Activated B cell treated with CpG ODN at 0.5 μM for 24 hours (primary cell): ENCODE results near the gene MACROD1. TPM values are rescaled to one million over a fixed set of nuclear protein-coding genes. Genes with fewer than 3 reads are reported as not detected.

Source experiments
- ATAC-seq: fragments of 200-7000 bp; cut with Tn5 transposase; one replicate; pipeline ENCODE4 v1.10.0; 2021; ENCODE audit warnings: low read depth, mild to moderate bottlenecking, moderate library complexity
- CTCF ChIA-PET: fragments of 350-600 bp; sonication (Branson Sonifier 250); formaldehyde crosslinking; loops from one replicate; lab custom pipeline; 2021; ENCODE audit warnings: antibody characterized with exemption; lab: Charles Lee
- POLR2A ChIA-PET: fragments of 350-600 bp; sonication (Branson Sonifier 250); formaldehyde crosslinking; loops from one replicate; lab custom pipeline; 2021; ENCODE audit warnings: antibody characterized with exemption; lab: Charles Lee
- DNase-seq: peaks from one replicate; pipeline ENCODE4 v3.0.0; 2022
- H3K27ac Mint-ChIP-seq: one replicate; pipeline ENCODE4 v1.8.0; 2020; ENCODE audit warnings: mixed read lengths
- H3K27me3 Mint-ChIP-seq: one replicate; pipeline ENCODE4 v1.8.0; 2021; ENCODE audit warnings: mixed read lengths
- H3K36me3 Mint-ChIP-seq: one replicate; pipeline ENCODE4 v1.8.0; 2021; ENCODE audit warnings: low read depth, mixed read lengths
- H3K4me1 Mint-ChIP-seq: one replicate; pipeline ENCODE4 v1.8.0; 2021; ENCODE audit warnings: mixed read lengths
- H3K4me3 Mint-ChIP-seq: one replicate; pipeline ENCODE4 v1.8.0; 2020; ENCODE audit warnings: mild to moderate bottlenecking, mixed read lengths
- H3K9me3 Mint-ChIP-seq: one replicate; pipeline ENCODE4 v1.8.0; 2020; ENCODE audit warnings: mixed read lengths
- intact Hi-C: fragments of 100-400 bp; cut with micrococcal nuclease; formaldehyde crosslinking; loops from one replicate; pipeline ENCODE4 v1.15.1; 2024
- total RNA-seq: library from RNA; stranded (reverse); gene quantifications from 2 replicates; pipeline ENCODE4 v1.2.3, GENCODE V29; 2022
- TF ChIP-seq, protein P1 (sequence below): fragments of 200-600 bp; IDR thresholded peaks from one replicate; pipeline ENCODE4 v1.8.0; 2022; ENCODE audit warnings: antibody characterized with exemption, mild to moderate bottlenecking

MACROD1 gene, protein sequence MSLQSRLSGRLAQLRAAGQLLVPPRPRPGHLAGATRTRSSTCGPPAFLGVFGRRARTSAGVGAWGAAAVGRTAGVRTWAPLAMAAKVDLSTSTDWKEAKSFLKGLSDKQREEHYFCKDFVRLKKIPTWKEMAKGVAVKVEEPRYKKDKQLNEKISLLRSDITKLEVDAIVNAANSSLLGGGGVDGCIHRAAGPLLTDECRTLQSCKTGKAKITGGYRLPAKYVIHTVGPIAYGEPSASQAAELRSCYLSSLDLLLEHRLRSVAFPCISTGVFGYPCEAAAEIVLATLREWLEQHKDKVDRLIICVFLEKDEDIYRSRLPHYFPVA
- total RNA-seq: 4.5 and 5.5 TPM in 2 replicates

DNA sequence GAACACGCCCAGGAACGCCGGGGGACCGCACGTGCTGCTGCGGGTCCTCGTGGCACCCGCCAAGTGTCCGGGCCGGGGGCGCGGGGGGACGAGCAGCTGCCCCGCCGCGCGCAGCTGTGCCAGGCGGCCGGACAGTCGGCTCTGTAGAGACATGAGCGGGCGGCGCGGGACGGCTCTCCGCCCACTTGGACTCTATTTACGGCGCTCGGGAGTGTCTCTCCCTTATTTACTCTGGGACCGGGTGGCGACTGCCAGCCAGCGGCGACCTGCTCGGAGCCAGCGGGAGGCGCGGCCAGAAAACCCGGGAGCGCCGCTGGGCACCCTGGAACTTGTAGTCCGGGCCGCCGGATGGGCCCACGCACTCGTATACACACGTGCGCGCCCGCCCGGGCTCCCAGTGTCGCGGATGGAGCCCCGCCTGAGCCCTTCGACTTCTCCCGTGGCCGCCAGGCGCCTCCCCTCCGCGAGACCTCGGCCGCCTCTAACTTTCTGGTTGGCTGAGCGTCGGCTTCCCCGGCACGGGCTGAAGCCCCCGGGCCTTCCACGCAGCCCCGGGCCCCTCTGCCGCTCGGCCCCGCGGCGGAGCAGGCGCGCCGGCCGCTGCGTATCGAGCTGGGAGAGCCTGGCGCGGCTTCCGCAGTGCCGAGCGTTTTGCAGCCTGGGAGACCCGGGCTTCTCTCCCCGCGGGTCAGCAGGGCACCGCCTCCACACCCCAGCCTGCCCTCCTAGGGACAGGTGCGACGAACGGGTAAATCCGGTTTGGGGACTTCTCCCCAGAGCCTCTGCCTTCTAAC is at the start of gene MACROD1:
Gene MACROD1 (minus strand): TSS at position 272 of the 794 bp plus-strand sequence. CDS start 119 bp downstream, at position 153.
- Mint-ChIP-seq H3K36me3 (no peaks in the 10 kb centered on the region), H3K4me3 (peak within 1 kb of the TSS; percentile 87), H3K27ac (peak within 1 kb of the TSS; percentile 61), H3K27me3 (no peaks in the 10 kb centered on the region), H3K4me1 (peaks cover 11% of the 10 kb centered on the region), H3K9me3 (no peaks in the 10 kb centered on the region)
- ATAC-seq (peak; percentile 89), DNase-seq (peak; percentile 67)
- POLR2A ChIA-PET: interaction anchor here (0.6 to 3.1 kb wide), 7 partner anchors 19 to 522 kb away, joined by 3 to 28 read pairs (median 5); partner anchors contain the start of genes FERMT3, MARK2, PRDX5 and STIP1
- intact Hi-C loops: loop anchor here (2.0 to 5.0 kb wide), 2 partner anchors 19 to 399 kb away; partner anchors contain the start of gene ZFTA
- TF ChIP-seq, protein P1, sequence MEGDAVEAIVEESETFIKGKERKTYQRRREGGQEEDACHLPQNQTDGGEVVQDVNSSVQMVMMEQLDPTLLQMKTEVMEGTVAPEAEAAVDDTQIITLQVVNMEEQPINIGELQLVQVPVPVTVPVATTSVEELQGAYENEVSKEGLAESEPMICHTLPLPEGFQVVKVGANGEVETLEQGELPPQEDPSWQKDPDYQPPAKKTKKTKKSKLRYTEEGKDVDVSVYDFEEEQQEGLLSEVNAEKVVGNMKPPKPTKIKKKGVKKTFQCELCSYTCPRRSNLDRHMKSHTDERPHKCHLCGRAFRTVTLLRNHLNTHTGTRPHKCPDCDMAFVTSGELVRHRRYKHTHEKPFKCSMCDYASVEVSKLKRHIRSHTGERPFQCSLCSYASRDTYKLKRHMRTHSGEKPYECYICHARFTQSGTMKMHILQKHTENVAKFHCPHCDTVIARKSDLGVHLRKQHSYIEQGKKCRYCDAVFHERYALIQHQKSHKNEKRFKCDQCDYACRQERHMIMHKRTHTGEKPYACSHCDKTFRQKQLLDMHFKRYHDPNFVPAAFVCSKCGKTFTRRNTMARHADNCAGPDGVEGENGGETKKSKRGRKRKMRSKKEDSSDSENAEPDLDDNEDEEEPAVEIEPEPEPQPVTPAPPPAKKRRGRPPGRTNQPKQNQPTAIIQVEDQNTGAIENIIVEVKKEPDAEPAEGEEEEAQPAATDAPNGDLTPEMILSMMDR: no peak
- CTCF ChIA-PET: no interaction called here

DNA sequence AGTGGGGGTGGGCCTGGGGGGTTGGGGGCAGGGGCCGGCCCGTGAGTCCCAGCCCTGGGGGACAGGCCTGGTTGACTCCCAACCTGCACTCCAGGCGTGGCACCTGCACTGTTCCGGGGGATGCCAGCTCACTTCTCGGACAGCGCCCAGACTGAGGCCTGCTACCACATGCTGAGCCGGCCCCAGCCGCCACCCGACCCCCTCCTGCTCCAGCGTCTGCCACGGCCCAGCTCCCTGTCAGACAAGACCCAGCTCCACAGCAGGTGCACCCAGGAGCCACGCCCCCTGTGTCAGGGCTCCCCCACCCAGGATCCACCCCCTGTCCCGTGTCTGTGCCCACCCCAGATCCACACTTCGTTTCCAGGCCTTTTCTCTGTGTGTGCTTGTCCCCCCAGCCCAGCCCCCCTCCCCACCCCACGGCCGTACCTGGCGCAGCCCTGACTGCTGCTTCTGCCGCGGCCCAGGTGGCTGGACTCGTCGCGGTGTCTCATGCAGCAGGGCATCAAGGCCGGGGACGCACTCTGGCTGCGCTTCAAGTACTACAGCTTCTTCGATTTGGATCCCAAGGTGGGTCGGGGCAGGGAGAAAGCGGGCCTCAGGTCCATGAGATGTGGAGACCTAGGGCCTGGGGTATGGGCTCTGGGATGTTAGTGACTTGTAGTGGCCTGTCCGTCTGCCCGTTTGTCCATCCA is 45.4 kb upstream of the MACROD1 start:
- TF ChIP-seq, protein P1: no peak
- ATAC-seq: no peak
- ChIA-PET POLR2A (interaction anchor here (0.6 to 9.3 kb wide), 2 partner anchors 16 to 21 kb away, joined by 5 to 191 read pairs; partner anchors contain the start of genes DNAJC4, NUDT22 and TRPT1), CTCF (no interaction called here)
- Mint-ChIP-seq H3K36me3 (peaks cover 54% of the 10 kb centered on the region), H3K9me3 (no peaks in the 10 kb centered on the region), H3K27me3 (no peaks in the 10 kb centered on the region), H3K4me3 (no peak overlapping the region), H3K27ac (no peak overlapping the region), H3K4me1 (peaks cover 59% of the 10 kb centered on the region)
- intact Hi-C loops: no loop called here
- no peak for DNase-seq

DNA sequence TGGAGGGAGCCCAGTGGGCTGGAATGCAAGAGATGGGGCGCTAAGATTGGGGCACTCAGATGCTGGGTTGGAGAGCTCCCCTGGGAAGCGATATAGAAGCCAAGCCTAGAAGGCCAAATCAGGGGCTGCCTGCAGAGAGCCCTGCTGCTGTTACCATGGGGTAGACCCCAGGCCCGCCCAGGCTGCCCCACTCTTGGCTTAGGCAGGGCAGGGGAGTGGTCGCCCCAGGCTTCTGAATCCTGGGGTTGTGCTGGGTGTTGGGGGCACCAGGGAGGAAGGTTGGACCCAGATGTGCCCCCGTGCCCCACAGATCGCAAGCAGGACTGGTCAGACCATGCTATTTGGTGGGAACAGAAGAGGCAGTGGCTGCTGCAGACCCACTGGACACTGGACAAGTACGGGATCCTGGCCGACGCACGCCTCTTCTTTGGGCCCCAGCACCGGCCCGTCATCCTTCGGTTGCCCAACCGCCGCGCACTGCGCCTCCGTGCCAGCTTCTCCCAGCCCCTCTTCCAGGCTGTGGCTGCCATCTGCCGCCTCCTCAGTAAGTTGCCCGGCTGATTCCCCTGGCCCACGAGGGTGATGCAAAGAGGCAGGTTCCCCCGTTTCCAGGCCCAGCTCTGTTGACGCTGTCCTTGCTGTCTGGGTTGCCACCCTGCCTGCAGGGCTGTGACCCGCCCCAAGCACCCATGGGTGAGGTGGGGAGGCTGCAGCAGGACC is 44.5 kb upstream of the MACROD1 start:
- ChIA-PET CTCF (no interaction called here), POLR2A (interaction anchor here (0.6 to 9.3 kb wide), 3 partner anchors 17 to 1209 kb away, joined by 3 to 191 read pairs (median 5); partner anchors contain the start of genes DNAJC4, NUDT22, PRDX5 and TRMT112)
- Mint-ChIP-seq H3K4me3 (no peak overlapping the region), H3K9me3 (no peaks in the 10 kb centered on the region), H3K27me3 (no peaks in the 10 kb centered on the region), H3K27ac (no peak overlapping the region), H3K4me1 (peaks cover 63% of the 10 kb centered on the region), H3K36me3 (peaks cover 56% of the 10 kb centered on the region)
- ATAC-seq (no peak), DNase-seq (no peak)
- intact Hi-C loops: no loop called here
- TF ChIP-seq, protein P1: no peak

DNA sequence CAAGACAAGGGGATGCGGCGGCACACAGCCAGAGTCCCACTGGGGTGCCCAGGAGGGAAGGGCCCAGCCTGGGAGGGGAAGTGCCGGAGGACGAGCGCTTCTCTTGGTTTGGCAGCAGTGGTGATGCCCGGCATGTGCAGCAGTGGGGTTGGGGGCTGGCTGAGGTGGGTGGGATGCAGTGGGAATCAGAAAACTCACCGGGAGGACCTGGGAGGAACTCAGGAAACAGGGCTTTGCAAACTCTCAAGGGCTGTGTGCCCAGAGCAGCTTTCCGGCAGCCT is 43.6 kb upstream of the MACROD1 start:
- Mint-ChIP-seq H3K4me3 (no peak overlapping the region), H3K27me3 (no peaks in the 10 kb centered on the region), H3K4me1 (peaks cover 63% of the 10 kb centered on the region), H3K9me3 (no peaks in the 10 kb centered on the region), H3K27ac (peak overlapping the region; percentile 9), H3K36me3 (peaks cover 50% of the 10 kb centered on the region)
- no peak for ATAC-seq
- TF ChIP-seq, protein P1: no peak
- ChIA-PET CTCF (no interaction called here), POLR2A (interaction anchor here (1.4 to 9.3 kb wide), 2 partner anchors 18 to 108 kb away, joined by 3 to 191 read pairs; partner anchors contain the start of genes DNAJC4, NUDT22, PRDX5 and TRMT112)
- DNase-seq: no peak
- intact Hi-C loops: no loop called here
